ENCODE measurements around the gene P2RY12.

GRCh38 chr3:151320131-151320530 lies 64.4 kb downstream of the P2RY12 start:
- TF ChIP-seq CTCF (IDR thresholded peaks at IDR 0.05) (no peak), EZH2 (IDR thresholded peaks at IDR 0.05; ENCODE audit: borderline replicate concordance, insufficient read depth, low read depth, low read length, poor library complexity, severe bottlenecking) (no peak)
